OCI-LY7 (cell line): ENCODE results near the gene CDK7. TPM values are rescaled to one million over a fixed set of nuclear protein-coding genes. Genes with fewer than 3 reads are reported as not detected.

Experiments used
- BruUV-seq: library from RNA; stranded (reverse); fragments of 400-500 nt; replicated peaks from 2 replicates; lab custom pipeline; 2021; lab: Mats Ljungman, UMichigan
- CTCF ChIA-PET: fragments of 300-600 bp; sonication (Branson Sonifier 250); formaldehyde crosslinking; loops from one replicate; lab custom pipeline; 2022; ENCODE audit warnings: antibody characterized with exemption; ENCODE audit not compliant: unreplicated experiment; lab: Charles Lee
- POLR2A ChIA-PET: fragments of 300-600 bp; sonication (Branson Sonifier 250); formaldehyde crosslinking; loops from one replicate; lab custom pipeline; 2022; ENCODE audit warnings: antibody characterized with exemption; lab: Charles Lee
- DNase-seq: peaks from one replicate; pipeline ENCODE4 v3.0.0-alpha.2; 2015; ENCODE audit warnings: low spot score
- H2AFZ ChIP-seq: fragments of 200-600 bp; sonication (generic), shearing (Covaris generic); 2 replicates; pipeline ENCODE4 v1.6.1; 2014; ENCODE audit warnings: mild to moderate bottlenecking, antibody characterized with exemption, low read length, moderate library complexity
- H3K27ac ChIP-seq: fragments of 200-600 bp; sonication (generic); 2 replicates; pipeline ENCODE4 v1.5.1; 2014; ENCODE audit warnings: mixed run types, low read depth, mild to moderate bottlenecking, moderate library complexity, low read length, inconsistent platforms; ENCODE audit not compliant: poor library complexity, severe bottlenecking
- H3K36me3 ChIP-seq: fragments of 200-600 bp; sonication (generic); 2 replicates; pipeline ENCODE4 v1.6.1; 2014; ENCODE audit warnings: mild to moderate bottlenecking, antibody characterized with exemption, low read length, moderate library complexity, mixed read lengths; ENCODE audit not compliant: insufficient read depth
- H3K4me1 ChIP-seq: fragments of 200-600 bp; sonication (generic); 2 replicates; pipeline ENCODE4 v1.5.1; 2014; ENCODE audit warnings: mild to moderate bottlenecking, low read length; ENCODE audit not compliant: insufficient read depth, poor library complexity, severe bottlenecking
- H3K4me2 ChIP-seq: fragments of 200-600 bp; sonication (generic); 2 replicates; pipeline ENCODE4 v1.6.1; 2014; ENCODE audit warnings: mild to moderate bottlenecking, low read length
- H3K4me3 ChIP-seq: fragments of 200-600 bp; sonication (generic); 2 replicates; pipeline ENCODE4 v1.5.1; 2014; ENCODE audit warnings: mild to moderate bottlenecking, low read depth, low read length; ENCODE audit not compliant: poor library complexity, severe bottlenecking
- H3K79me2 ChIP-seq: fragments of 200-600 bp; sonication (generic); 2 replicates; pipeline ENCODE4 v1.6.1; 2016; ENCODE audit warnings: low read depth, mild to moderate bottlenecking, low read length, moderate library complexity, mixed read lengths; ENCODE audit not compliant: insufficient read depth
- H3K9me2 ChIP-seq: fragments of 200-600 bp; sonication (generic); 2 replicates; pipeline ENCODE4 v1.6.1; 2016; ENCODE audit warnings: mild to moderate bottlenecking, low read length, mixed read lengths; ENCODE audit not compliant: insufficient read depth
- H3K9me3 ChIP-seq: fragments of 200-600 bp; sonication (generic); 2 replicates; pipeline ENCODE4 v1.6.1; 2014; ENCODE audit warnings: mild to moderate bottlenecking, mixed run types, low read length, mixed read lengths
- H4K20me1 ChIP-seq: fragments of 200-600 bp; sonication (generic); 2 replicates; pipeline ENCODE4 v1.6.1; 2014; ENCODE audit warnings: mild to moderate bottlenecking, antibody characterized with exemption, low read length, moderate library complexity, mixed read lengths; ENCODE audit not compliant: insufficient read depth
- CTCF ChIP-seq: fragments of 200-600 bp; sonication (generic); conservative IDR thresholded peaks from 2 replicates; pipeline ENCODE4 v1.5.1; 2014; ENCODE audit warnings: mild to moderate bottlenecking, antibody characterized with exemption, low read length, moderate library complexity, mixed read lengths
- EZH2phosphoT487 ChIP-seq: fragments of 200-600 bp; sonication (generic); IDR thresholded peaks from 2 replicates; pipeline ENCODE4 v1.6.1; 2018; ENCODE audit warnings: low read depth, borderline replicate concordance, mild to moderate bottlenecking, mixed run types, antibody characterized with exemption, low read length, moderate library complexity, mixed read lengths
- intact Hi-C: fragments of 100-400 bp; cut with micrococcal nuclease; formaldehyde crosslinking; loops from one replicate; pipeline ENCODE4 v1.10.0; 2022; ENCODE audit not compliant: unreplicated experiment
- total RNA-seq, 2 experiments: library from RNA; depleted of rRNA in 1 of 2; stranded (reverse); fragments of >200 nt in 1 of 2; shearing (Covaris generic) in 1 of 2; gene quantifications; 2 replicates each; pipeline ENCODE4 v1.2.3, GENCODE V29; 2014 to 2022

CDK7 gene
- total RNA-seq, 2 experiments from 2014 or later = 18.4 to 33.1 TPM

- H3K4me3 ChIP-seq = no peak overlapping the region
- POLR2A ChIA-PET = no interaction called here
- no peaks in the 10 kb centered on the region for H4K20me1 ChIP-seq
- intact Hi-C loops = loop anchor here (10.0 kb wide), 1 partner anchor 63 kb away; no protein-coding TSS in a partner anchor
- no TSS peak for BruUV-seq
- TF ChIP-seq CTCF (no peak), EZH2phosphoT487 (no peak)
- no peak overlapping the region for H3K4me2 ChIP-seq
- no peak overlapping the region for H3K27ac ChIP-seq
- H3K36me3 ChIP-seq = peaks cover 5% of the 10 kb centered on the region; the same call in 1 of the 2 replicates
- H3K4me1 ChIP-seq = no peaks in the 10 kb centered on the region
- DNase-seq = no peak
- no peak overlapping the region for H2AFZ ChIP-seq
- no peaks in the 10 kb centered on the region for H3K79me2 ChIP-seq
- CTCF ChIA-PET = no interaction called here
- no peaks in the 10 kb centered on the region for H3K9me2 ChIP-seq
- 0 out of 2 replicates have a peak, but pooled peaks cover 4% of the 10 kb centered on the region for H3K9me3 ChIP-seq
Measured at GRCh38 chr5:69308046-69308553, 73.4 kb downstream of the CDK7 start.

- TF ChIP-seq EZH2phosphoT487 = no peak
- TF ChIP-seq CTCF = no peak
- H3K27ac ChIP-seq = no peak overlapping the region
- ChIA-PET POLR2A (no interaction called here), CTCF (no interaction called here)
- DNase-seq = no peak
- H3K36me3 ChIP-seq = peaks cover 5% of the 10 kb centered on the region; the same call in 1 of the 2 replicates
- H3K4me1 ChIP-seq = no peaks in the 10 kb centered on the region
- H2AFZ ChIP-seq = no peak overlapping the region
- H3K79me2 ChIP-seq = no peaks in the 10 kb centered on the region
- no peaks in the 10 kb centered on the region for H3K9me2 ChIP-seq
- intact Hi-C loops = loop anchor here (10.0 kb wide), 1 partner anchor 65 kb away; no protein-coding TSS in a partner anchor
- 0 out of 2 replicates have a peak, but pooled peaks cover 4% of the 10 kb centered on the region for H3K9me3 ChIP-seq
- H3K4me2 ChIP-seq = no peak overlapping the region
- H3K4me3 ChIP-seq = no peak overlapping the region
- no peaks in the 10 kb centered on the region for H4K20me1 ChIP-seq
- BruUV-seq = no TSS peak
Measured at GRCh38 chr5:69309380-69309779, 74.7 kb downstream of the CDK7 start.

- Histone ChIP-seq H3K79me2 (no peaks in the 10 kb centered on the region), H4K20me1 (no peaks in the 10 kb centered on the region), H3K36me3 (peaks cover 5% of the 10 kb centered on the region; the same call in 1 of the 2 replicates), H3K4me3 (no peak overlapping the region), H3K9me2 (no peaks in the 10 kb centered on the region), H2AFZ (no peak overlapping the region), H3K4me2 (no peak overlapping the region), H3K4me1 (no peaks in the 10 kb centered on the region), H3K9me3 (0 out of 2 replicates have a peak, but pooled peaks cover 4% of the 10 kb centered on the region), H3K27ac (no peak overlapping the region)
- no TSS peak for BruUV-seq
- CTCF ChIA-PET = no interaction called here
- DNase-seq = no peak
- TF ChIP-seq CTCF (no peak), EZH2phosphoT487 (no peak)
- intact Hi-C loops = no loop called here
- POLR2A ChIA-PET = no interaction called here
Measured at GRCh38 chr5:69312459-69313160, 77.9 kb downstream of the CDK7 start.
